ENCODE measurements around the gene GMEB2.

GRCh38 chr20:63558804-63559484, 68.0 kb downstream of the GMEB2 start:
- TF ChIP-seq CTCF (IDR thresholded peaks at IDR 0.05) (no peak), EZH2 (IDR thresholded peaks at IDR 0.05) (no peak), EZH2phosphoT487 (IDR thresholded peaks at IDR 0.05) (no peak)
